Middle frontal gyrus (tissue), 1 donor: Measurements from ENCODE around the gene KLHL11.

Experiments
- DNase-seq: peaks from one replicate; pipeline ENCODE4 v3.0.0-alpha.2; 2015; ENCODE audit warnings: low spot score; ENCODE audit errors: extremely low spot score

The KLHL11 gene

DNA sequence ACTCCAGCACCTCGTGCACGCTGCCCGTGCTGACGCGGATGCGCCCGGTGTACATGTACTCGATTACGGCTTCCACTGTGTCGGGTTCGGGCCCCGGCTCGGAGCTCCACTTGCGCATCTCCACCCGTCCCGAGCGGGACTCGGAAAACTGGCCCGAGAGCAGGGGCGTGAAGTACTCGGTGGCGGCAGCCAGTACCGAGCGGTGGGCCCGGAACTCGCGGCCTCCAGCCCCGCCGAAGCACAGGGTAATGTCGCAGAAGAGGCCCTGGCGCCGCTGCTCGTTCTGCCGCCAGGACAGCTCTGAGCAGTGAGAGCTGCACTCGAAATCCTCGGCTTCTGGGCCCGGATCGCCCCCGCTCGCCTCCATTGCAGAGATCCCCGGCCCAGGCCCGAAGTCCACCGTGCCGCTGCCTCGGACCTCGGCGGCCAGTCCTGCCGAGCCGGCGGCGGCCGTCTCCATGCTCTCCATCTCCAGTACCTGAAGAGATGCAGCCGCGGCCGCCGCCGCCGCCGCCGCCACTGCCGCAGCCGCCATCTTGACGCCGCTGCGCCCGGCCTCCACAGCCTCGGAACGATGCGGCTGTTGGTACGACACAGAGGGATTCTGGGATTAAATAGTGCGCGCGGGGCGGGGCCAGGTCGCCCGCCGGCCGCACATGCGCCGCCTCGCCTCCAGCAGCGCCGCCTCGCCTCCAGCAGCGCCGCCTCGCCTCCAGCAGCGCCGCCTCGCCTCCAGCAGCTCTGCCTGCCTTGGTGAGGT lies at the start of gene KLHL11:
Gene KLHL11 (minus strand): TSS at position 588 of the 760 bp plus-strand sequence. CDS start 53 bp downstream, at position 535.
- DNase-seq, result peak; percentile 87

GRCh38 chr17:41915020-41915419 lies 49.8 kb upstream of the KLHL11 start:
- no peak for DNase-seq

DNA sequence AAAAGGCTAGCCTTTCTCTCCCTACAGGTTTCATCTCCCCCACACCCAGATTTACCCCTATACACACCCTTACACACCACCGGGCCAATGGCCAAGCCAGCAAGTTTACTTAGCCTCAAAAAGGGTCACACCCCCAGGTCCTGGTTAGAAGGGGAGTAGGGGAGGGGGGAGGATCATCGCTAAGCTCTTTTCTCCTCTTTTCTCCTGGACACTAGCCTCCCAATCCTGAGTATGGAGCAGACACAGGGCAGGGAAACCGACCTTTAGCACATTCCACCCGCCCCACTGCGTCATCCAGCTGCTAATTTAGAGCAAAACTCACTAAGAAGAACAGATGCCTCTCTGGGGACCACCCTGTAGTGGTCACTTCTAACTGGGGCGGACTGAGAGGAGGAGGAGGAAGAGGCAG lies 49.1 kb upstream of the KLHL11 start:
- DNase-seq, result no peak

DNA sequence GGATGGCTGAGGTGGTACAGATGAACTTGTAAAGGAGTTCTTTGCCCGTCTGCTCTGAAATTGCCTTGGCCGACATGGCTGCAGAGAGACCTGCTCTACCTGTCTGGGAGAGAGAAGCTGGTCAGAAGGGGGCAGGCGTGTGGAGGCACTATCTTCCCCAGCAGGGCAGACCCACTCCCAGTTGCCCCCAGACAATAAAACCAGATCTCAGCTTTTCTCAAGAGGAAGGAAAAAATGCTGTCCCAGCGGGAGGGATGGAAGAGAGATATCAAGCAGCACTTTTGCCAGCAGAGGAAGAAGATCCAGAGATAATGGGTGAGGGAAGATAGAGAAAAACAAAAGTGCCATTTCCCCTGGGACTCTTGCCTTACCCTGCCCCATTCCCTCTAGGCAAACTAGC lies 48.6 kb upstream of the KLHL11 start:
- no peak for DNase-seq

GRCh38 chr17:41912925-41913324 lies 47.7 kb upstream of the KLHL11 start:
- no peak for DNase-seq

GRCh38 chr17:41910701-41911391 lies 45.6 kb upstream of the KLHL11 start:
- DNase-seq, result no peak

DNA sequence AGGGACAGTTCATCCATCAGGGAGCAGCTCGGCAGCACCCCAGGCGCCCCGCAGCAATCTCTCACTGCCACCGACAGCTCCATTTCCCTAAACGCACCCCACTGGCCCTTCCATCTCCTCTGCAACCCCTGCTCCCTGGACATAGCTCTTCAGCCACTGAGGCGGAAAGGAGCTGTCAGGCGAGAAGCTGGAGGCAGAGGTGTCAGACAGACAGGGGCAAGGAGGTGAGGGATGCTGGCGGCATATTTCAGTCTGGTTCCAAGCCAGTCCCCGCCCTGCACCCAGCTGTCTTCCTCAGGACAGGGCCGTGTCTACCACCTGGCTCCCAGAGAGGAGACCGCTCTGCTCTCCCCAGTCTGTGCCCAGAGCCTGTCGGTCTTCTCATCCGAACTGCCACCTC lies 43.9 kb upstream of the KLHL11 start:
- no peak for DNase-seq

GRCh38 chr17:41907633-41908539 lies 42.7 kb upstream of the KLHL11 start:
- DNase-seq, result no peak

- DNase-seq, result no peak
Observed at GRCh38 chr17:41907185-41907556, 41.9 kb upstream of the KLHL11 start.

DNA sequence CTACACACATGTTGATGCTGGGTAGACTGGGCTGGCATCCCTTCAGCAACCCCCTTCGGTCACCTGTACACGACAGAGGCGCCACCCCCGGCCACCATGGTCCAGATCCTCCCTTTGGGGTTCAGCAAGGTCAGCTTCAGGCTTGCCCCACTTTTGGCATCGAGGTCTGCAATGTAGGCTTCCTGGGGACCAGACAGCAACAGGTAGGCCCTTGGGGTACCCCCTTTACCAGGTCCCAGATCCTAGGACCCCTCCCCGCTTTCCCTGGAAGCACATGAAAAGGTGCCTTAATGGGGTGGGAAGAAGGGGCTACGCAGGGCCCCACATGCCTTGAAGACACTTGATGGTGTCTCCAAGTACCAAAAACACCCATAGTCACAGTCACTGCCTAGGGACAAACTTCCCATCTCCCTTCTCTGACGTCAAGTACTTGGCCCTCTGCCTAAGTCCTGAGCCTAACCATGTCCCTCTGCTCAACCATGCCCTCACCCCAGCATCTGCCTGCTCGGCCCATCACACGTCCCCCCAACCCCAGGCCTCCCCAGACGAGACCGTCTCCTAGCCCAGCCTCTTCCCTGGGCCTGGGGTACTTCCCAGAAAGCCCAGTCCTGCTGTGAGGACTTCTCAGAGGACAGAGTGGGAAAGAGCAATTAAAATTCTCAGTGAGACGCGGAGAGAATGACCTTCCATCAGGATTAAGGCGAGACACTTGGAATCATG lies 41.4 kb upstream of the KLHL11 start:
- DNase-seq, result no peak

DNA sequence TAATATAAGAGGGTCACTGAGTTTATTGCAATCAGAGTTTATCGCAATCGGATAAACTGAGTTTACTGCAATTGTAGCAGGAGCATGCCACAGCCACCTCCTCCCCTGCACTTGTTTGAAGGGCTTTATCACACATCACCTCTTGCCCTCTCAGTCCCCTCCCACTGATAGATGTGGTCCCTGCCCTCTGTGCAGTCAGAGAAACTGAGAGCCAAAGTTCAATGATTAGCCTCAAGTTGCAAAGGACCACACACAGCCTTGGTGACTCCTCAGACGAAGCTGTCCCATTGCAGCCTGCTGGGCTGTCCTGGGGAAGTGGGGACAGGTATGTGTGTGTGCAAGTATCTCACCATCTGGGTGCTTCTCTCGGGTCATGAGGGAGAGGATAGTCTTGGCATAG lies 39.9 kb upstream of the KLHL11 start:
- DNase-seq, result no peak

GRCh38 chr17:41904242-41904841 lies 39.1 kb upstream of the KLHL11 start:
- no peak for DNase-seq

DNA sequence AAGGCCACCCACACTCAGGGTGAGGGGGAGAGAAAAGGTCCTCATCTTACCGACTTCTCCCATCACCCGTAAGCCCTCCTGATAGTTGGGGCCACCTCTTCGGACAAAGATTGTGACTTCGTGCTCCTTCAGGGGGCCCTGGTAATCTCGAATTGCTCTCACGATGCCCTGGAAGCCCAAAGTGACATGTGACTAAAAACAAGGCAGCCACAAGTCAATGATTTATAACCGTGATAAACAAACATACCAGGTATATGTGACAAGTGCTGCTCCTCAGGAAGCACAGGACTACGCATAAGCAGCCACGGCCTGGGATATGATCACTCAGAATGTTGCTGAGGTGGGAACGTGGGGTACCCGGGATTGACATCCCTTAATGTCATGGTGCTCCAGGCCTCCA lies 36.4 kb upstream of the KLHL11 start:
- DNase-seq, result no peak

DNA sequence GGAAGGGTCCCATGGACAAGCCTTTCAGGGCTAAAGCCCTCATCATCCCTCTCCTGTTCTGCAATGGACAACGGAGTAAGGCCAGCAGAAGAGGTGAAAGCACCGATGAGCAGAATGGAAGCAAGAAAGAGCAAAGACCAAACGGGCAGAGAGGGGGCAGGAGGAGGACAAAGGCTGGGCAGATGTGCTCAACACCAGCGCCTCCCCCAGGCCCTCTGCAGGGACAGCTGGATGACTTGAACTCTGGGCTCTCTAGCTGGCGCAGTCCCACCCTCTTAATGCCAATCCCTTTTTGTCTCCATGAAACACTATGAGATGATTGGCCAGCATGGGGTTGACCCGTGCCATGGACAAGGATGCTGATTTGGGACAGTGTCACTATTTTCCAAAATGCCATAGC lies 31.5 kb upstream of the KLHL11 start:
- no peak for DNase-seq

GRCh38 chr17:41895617-41896016 lies 30.4 kb upstream of the KLHL11 start:
- no peak for DNase-seq

DNA sequence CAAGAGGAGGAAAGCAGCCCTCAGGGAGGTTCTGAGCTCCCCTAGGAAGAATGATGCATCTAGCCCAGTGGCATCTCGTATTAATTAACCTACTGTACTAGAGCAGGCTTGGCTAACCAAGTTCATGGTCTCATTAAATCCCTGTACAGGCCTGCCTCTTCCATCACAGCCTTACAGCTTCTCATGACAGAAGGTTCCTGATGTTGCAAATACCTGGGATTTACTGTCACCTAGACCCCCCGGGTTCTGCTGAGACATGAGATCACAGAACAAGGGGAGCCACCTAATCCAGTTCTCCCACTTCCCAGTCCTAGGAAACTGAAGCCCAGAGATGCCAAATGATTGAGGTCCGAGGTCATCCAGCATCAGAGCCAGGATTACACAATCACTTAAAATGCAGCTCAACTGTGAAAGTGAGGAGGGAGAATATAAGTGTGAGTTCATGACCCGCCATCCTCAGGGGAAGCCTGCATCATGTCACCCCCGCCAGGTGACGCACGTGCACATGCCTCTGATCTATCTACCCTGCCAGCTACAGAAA lies 29.6 kb upstream of the KLHL11 start:
- DNase-seq, result no peak

- DNase-seq, result no peak
Observed at GRCh38 chr17:41893384-41893783, 28.2 kb upstream of the KLHL11 start.

GRCh38 chr17:41892021-41892376 lies 26.8 kb upstream of the KLHL11 start:
- DNase-seq, result no peak

DNA sequence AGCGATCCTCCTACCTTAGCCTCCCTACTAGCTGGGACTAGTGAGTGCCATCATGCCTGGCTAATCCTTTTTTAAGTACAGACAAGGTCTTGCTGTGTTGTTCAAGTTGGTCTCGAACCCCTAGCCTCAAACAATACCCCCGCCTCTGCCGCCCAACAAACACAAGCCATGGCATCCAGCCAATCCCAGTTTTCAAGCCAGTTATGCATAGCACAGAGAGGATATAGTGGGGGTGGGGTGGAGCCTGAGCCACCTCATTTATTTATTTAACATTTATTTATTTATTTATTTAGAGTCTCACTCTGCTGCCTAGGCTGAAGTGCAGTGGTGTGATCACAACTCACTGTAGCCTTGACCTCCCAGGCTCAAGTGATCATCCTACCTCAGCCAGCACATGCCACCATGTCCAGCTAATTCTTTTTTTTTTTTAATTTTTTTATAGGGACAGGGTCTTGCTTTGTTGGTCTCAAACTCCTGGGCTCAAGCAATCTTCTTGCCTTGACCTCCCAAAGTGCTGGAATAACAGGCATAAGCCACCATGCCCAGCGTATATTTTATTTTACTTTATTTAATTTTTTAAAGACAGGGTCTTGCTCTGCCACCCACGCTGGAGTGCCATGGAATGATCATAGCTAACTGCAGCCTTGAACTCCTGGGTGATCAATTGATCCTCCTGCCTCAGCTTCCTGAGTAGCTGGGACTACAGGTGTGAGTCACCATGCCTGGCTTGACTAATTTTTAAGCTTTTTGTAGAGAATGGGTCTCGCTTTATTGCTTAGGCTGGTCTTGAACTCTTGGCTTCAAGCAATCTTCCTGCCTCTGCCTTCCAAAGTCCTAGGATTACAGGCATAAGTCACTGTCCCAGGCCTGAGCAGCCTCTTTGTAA lies 26.2 kb upstream of the KLHL11 start:
- no peak for DNase-seq
